GM18858 (cell line): Measurements from ENCODE around the gene INPP5A.
"Not testable (repeated sequence)": the region's sequence is repeated elsewhere in the genome, so short reads cannot be mapped to it uniquely, and the experiment has no call there.

Source experiments
- ATAC-seq: cut with Tn5 transposase; IDR thresholded peaks from one replicate; pipeline ENCODE4 v1.9.1; 2021; ENCODE audit not compliant: unreplicated experiment

Gene INPP5A

DNA sequence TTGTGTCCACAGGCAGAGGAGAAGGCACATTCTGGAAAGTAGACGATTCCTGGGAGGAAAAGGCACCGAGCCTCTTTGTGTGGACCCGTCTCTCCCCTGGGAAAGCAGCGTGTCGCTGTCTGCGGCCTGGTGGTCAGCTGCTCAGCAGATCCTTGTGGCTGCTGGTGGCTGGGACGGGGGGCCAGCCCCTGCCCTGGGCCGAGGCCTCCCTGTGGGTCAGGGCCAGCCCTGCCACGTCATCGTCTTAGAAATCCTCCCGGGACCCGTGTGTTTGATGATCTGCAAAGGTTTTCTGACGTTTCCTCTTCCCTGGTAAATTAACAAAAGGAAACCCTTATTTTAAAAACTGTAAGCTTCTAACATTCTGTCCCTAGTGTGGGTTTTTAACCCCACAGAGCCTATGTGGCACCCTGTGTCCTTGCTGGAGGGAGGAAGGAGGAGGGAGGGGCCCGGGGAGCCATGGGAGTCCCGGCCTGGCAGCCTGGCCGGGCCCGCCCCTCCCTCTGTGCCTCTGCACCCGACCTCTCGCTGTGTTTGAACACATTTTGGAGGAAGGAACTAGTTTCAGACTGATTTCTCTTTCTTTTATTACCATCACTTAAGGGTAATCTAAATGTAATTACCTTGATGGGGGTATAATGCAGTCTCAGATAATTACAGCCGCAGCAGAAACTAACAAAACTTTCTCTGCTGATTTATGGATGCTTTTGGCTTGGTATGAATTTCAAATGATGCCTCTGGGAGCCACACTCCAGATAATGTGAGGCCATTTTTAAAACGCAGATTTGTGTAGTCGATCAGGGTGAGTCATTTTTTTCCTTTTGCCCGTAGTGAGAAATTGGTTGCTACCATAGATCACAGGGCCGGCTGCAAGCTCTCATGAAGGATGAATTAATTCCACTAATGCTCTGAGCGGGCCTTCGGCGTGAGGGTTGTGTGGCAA lies 162.8 kb downstream of the INPP5A start:
- ATAC-seq: no peak

DNA sequence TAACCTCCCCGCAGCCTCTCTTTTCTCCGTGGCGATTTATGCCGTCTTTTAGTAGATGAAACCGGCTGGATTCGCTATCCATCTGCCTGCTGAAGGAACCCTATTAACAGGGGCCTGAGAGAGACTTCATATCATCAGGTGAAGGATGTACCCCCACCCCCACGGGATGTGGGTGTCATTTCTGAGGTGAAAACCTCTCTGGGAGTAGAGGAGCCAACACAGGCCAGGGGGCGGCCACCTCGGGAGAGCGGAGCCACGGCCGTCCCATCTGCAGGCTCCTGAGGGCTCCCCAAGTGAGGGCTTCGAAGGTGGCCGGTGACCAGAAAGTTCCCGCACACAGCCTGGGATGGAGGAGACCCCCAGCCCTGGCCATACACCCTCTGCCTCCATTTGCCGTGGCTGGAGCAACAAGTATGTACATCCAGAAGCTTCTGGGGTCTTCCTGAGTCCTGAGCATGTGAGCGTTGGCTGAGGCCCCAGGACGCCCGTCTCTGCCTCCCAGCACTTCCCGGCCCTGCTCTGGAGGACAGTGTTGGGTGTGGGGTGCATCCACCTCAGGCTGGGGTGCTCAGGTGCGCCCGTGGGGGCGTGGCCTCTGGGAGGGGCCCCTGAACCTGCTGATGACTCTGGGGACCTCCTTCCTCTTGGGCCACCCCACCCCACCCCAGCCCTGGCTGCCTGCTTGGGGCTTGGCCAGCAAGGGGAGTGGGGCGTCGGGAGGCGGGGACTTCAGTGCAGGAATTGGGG lies 163.7 kb downstream of the INPP5A start:
- ATAC-seq: no peak

DNA sequence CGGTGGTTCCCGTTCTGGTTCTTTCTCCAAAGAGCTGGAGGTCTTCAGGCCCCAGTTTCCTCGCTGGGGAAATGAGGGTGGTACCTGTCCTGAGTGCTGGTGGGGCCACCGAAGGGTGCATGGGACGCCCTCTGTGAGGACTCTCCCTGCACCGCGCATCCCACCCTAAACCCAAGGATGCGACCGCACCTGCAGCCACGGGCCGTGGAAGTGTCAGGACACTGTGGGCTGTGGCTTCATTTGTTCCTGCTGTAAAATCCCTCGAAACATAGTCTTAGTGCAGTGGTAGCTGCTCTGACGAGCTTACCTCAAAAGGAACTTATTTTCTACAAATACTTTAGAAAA lies 164.2 kb downstream of the INPP5A start:
- ATAC-seq: no peak

DNA sequence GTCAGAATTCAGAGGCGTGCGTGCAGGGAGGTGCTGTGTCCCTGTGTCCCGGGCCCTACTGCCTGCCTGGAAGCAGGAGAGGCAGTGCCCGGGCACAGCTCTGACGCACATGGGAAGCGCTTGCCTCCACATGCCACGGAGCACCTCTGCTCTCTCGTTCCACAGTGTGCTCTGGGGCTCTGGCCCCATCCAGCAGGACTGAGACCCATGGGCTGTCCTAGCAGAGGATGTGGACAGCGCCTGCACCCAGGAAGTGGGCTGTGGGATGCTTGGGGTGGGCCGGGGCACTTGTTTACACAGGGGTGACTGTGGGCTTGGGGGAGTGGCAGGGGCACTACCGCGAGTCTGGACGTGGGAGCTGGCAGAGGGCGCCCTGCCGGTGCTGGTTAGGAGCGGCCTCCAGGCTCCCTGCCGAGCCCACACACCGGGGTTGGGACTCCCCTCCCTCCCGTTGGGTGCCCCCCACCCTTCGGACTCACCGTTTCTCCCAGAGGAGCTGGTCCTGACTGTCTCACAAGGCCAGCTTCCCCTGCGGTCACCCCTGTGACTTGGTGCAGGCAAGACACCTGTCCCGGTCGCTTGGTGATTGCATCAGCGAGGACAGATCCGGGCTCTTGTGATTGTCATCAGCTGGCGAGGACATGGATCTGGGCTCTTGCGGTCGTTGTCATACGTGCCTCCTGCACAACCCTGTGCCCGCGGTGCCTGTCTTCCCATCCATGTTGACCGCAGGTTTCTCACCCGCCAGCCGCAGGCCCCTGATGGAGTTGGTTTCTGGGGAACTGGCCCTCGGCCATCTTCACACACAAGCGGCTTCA lies 165.2 kb downstream of the INPP5A start:
- no peak for ATAC-seq

DNA sequence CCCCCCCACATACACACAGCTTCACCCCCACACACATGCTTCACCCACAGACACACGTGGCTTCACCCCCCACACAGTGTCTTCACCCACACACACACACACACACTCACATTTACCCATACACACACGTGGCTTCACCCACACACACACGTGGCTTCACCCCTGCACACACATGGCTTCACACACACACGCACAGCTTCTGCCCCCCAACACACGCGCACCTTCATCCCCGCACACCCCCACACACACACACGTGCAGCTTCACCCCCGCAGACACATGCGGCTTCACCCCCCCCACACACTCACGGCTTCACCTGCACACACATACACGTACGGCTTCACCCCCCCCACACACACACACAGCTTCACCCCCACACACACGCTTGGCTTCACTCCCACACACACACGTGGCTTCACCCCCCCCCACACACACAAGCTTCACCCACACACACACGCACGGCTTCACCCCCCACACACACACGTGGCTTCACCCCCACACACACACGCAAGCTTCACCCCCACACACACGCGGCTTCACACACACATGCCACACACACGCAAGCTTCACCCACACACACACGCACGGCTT lies 165.9 kb downstream of the INPP5A start:
- ATAC-seq: no peak

DNA sequence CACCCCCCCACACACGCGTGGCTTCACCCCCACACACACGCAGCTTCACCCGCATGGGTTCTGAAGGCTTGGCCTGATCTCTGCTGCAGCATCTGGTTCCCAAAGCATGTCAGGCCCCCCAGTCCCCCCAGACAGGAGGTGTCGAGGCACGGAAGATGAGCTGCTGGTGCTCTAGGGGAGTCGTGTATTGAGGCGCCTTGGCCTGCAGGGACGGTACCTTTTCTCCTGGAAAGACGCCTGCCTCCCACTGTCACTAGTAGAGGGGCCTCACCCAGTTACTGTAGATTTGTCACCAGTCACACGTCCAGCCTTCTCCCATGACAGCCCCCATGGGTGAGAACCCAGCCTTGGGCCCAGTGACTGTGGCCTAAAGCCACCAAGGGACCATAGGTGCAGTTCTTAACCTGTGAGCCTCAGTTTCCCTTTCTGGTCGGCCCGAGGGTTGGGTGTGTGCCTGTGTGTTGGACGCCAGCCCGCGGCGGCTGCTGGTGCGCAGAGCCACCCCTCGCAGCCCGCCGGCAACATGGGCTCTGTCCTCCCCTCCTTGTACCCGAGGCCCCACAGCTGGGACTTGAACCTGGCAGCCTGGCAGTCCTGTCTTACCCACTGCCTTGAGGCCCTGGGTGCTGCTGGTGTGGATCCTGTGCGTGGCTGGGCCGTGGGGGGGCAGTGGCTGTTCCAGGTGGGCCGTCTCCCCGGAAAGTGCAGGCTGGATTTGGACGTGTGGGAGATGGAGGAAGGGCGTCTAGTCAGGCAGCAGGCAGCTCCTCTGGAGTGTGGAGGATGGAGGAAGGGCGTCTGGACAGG lies 166.6 kb downstream of the INPP5A start:
- no peak for ATAC-seq

DNA sequence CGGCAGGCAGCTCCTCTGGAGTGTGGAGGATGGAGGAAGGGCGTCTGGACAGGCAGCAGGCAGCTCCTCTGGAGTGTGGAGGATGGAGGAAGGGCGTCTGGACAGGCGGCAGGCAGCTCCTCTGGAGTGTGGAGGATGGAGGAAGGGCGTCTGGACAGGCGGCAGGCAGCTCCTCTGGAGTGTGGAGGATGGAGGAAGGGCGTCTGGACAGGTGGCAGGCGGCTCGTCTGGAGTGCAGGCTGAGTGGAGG lies 167.2 kb downstream of the INPP5A start:
- not testable (repeated sequence) for ATAC-seq

DNA sequence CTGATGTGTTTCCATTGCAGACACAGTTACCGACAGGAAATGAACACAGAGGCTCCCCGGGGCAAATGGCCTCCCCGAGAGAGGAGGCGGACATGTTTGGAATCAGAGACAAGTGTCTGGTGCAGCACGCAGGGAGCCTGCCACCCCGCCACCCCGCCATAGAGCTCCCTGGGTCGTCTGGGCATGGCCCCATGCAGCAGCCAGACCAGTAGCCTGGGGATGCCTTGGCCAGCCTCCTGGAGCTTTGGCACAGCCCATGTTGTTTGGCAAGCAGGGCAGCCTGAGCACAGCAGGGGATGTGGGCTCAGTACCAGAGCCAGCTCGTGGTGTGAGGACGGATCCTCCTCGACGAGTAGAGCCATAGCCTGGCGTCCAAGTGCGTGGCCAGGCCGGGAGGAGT lies 167.6 kb downstream of the INPP5A start:
- ATAC-seq: no peak

DNA sequence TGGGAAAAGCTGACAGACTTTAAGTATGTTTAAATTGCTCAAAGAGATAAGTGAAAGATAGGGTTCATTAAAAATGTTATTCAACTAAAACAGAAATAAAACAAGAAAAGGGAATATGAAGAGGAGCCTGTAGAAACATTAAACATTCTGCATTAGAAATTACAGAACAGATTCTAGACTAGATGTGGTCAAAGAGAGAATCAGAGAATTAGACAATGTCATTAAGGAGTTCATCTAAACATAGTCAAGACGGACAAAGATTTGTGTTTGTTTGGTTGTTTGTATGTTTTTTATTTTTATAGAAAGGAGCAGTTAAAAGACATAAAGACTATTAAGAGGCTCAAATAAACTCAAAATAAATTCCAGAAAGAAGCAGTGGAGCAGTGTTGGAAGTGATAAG lies 168.4 kb downstream of the INPP5A start:
- no peak for ATAC-seq

DNA sequence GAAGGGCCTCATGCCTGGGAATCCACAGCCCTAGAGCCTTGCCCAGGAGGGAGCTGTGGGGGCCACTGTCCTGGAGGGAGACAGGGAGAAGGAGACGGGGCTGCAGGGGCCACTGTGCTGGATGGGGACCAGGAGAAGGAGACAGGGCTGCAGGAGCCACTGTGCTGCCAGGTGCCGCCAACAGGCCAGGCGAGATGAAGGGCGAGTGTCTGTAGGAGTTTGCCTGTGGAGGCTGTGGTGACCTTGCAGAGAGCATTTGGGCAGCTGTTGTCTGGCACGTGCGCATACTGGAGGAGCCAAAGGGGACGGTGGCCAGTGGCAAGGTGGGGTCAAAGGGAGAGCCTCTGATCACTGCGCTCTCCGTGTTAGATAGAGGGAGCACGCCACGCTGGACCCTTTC lies 169.1 kb downstream of the INPP5A start:
- ATAC-seq: no peak

DNA sequence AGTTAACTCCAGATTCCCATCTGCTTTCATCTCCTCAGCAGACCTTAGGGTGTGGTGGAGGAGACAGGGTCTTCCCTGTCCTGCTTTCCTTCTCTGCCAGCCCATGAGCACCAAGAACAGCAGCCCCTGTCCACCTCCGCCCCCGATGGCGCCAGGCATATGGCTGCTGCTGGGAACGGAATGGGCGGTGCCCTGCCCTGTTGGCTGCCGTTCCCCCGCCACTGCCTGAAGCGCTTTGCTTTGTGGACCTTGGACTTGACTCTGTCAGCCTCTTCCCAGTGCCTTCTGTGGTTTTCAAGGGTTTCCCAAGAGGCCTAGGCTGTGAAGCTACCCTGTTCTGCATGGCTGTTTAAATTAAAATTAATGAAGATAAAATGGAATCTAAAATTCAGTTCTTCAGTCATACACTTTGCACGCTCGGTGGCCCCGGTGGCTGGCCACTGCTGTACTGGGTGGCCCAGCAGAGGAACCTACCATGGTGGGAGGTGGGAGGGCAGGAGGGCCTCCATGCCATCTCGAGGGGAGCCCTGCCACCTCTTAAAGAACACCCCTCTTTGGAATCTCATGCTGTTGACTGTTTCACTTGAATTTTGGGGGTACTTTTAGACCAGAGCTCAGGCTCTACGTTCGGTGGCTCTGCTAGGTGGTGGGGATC lies 169.7 kb downstream of the INPP5A start:
- no peak for ATAC-seq

DNA sequence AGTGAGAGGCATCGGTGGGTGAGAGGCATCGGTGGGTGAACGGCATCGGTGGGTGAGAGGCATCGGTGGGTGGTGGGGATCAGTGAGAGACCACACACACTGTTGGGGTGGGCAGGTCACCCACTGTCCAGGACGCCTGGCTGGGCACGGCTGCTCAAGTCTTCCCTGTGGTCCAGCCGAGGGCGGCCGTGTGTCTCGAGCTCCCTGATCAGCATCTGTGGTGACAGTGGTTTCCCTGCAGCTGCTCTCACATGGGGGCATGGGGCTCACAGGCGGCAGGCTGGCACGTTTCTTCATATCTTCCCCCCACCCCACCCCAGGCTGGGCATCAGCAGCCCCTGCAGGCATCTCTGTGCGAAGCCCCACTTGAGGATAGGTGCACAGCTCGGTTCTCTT lies 170.2 kb downstream of the INPP5A start:
- ATAC-seq: no peak

DNA sequence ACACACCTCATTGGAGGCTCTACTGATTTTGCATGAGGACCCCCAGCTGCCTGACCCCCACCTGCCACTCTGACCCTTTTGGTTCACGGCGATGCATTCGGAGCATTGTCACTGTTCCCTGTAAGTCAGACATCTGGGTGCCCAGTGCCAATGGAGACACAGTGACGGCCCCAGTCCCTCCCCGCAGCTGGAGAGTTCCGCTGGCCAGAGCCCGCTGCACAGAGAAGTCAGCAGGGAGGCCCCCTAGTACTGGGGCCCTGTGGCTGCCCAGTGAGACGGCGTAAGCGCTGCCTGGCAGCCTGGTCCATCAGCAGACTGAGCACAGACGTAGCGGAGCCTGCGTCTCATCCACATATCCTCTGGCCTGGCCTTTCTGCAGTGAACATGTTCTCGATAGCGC lies 170.9 kb downstream of the INPP5A start:
- ATAC-seq: no peak

DNA sequence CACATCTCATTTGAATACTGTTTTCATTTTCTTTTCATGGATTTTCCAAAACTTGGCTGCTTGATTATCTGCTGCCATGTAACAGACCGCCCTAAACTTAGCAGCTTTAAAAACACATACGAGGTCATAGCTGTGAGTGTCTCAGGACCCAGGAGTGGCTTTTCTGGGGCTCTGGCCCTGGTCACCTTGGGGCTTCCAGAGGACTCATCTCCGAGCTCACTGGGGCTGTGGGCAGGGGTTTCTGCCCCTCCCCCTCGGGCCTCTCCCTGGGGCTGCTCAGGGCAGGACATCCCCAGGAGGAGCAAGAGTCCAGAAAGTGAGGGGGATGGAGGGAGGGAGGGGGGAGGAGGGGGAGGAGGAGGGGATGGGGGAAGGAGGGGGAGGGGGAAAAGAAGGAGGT lies 171.3 kb downstream of the INPP5A start:
- no peak for ATAC-seq

DNA sequence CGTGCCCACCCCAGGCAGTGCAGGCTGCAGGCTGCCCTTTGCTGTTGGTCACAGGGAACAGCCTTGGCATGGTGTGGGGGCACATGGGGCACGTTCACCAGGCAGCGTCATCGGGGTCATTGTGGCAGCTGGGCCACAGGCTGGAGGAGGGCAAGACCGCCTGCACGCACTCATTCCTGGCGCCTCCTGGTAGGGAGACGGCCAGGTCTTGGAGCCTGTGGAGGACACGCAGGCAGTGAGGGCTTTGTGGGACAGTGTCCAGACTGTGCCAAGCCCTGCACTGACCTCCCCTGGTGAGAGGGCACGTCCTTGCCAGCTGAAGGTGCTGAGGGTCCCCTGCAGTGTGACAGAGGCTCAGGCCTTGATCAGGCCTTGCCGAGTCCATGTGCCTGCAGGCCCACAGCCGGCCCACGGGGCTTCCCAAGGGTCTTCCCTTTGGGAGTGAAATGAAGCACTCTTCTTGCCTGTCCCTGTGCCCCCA lies 171.9 kb downstream of the INPP5A start:
- ATAC-seq: no peak

DNA sequence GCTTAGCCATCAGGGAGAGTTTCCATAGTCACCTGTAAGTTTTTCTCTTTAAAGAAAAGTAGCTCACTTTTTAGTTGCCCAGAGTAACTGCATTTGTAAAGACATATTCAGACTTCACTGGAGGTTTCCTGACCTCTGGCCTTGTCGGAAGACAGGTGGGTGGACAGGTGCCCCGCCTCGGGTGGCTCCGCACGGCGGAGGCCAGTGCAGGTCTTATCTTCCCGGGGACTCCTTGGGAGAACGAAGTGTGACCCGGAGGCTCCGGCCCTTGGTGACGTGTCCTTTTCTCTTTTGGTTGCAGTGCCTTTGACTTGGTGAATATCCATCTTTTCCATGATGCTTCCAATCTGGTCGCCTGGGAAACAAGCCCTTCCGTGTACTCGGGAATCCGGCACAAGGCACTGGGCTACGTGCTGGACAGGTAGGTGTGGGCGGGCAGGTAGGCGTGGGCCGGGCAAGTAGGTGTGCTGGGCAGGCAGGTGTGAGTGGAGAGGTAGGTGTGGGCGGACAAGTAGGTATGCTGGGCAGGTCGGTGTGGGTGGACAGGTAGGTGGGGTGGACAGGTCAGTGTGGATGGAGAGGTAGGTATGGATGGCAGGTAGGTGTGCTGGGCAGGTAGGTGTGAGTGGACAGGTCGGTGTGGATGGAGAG lies 172.6 kb downstream of the INPP5A start:
- ATAC-seq: no peak

DNA sequence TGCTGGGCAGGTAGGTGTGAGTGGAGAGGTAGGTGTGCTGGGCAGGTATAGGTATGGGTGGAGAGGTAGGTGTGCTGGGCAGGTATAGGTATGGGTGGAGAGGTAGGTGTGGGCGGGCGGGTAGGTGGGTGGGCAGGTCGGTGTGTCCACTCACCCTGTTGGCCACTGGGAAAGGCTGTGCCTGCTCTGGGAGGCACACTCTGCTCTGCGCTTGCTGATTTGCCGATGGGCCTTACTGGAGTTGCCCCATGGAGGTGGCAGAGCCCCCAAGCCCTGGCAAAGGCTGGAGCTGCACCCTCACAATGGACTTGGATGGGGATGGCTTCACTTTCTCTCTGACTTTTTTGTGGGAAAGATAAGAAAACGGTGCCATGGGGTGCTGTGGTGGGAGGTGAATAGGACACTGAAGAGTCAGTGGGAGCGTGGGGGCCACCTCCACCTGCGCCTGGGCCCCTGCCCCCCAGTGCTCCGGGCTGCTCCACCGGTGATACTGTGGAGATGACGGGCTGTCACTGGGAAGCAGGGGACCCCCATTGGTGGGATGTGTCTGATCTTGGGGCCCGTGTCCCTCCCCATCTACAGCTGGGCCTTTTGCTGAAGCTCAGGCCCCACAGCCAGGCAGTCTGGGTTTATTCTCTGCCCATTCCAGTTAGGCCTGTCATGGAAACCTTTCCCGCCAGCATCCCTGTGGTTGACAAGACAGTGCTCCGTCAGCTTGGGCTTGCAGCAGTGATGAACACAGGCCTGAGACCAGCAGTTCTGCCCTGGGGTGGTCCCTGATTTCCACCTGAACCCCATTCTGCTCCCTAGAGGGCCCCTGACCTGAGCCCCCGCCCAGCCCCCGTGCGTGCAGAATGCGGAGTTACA lies 173.4 kb downstream of the INPP5A start:
- no peak for ATAC-seq

DNA sequence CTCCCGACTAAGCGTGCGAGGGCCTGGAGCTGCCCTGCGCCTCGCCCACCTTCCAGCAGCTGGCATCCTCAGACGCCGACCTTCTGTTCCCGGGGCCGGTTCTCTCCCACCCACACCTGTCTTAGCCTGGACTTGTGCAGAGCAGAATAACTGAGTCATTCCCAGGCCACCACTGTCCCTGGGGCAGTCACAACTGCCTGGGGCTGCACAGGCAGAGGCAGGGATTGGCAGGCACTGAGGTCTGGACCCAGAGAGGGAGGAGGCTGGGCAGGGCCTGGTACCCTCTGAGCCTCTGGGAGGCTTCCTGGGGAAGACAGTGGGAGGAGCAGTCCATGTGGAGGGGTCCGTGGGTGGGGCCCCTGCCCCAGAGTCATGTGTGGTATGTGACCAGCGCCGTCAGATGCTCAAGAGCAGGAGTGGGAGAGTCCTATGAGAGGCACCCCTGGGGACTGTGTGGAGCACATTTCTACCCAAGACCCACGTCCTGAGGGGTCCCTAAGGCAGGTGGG lies 174.1 kb downstream of the INPP5A start:
- ATAC-seq: no peak
